HEK293 (cell line): ENCODE data around the gene CDC73.

Experiments
- KLF10 ChIP-seq: fragments of 450-650 bp; IDR thresholded peaks from 2 replicates; pipeline ENCODE4 v1.5.1; 2018; ENCODE audit warnings: missing biosample characterization, mild to moderate bottlenecking, missing genetic modification characterization
- YY1 ChIP-seq: fragments of 450-650 bp; formaldehyde crosslinking; IDR thresholded peaks from 2 replicates; pipeline ENCODE4 v1.5.1; 2018; ENCODE audit warnings: missing biosample characterization, missing genetic modification characterization
- ZNF555 ChIP-seq: fragments of 450-650 bp; formaldehyde crosslinking; conservative IDR thresholded peaks from 2 replicates; pipeline ENCODE4 v1.5.1; 2017; ENCODE audit warnings: missing biosample characterization, mild to moderate bottlenecking, missing genetic modification characterization, inconsistent platforms
- ZNF585B ChIP-seq: fragments of 450-650 bp; formaldehyde crosslinking; IDR thresholded peaks from 2 replicates; pipeline ENCODE4 v1.5.1; 2016; ENCODE audit warnings: missing biosample characterization, missing genetic modification characterization
- ZNF660 ChIP-seq: fragments of 450-650 bp; IDR thresholded peaks from 2 replicates; pipeline ENCODE4 v1.5.1; 2018; ENCODE audit warnings: missing biosample characterization, mild to moderate bottlenecking, missing genetic modification characterization
- TF ChIP-seq, protein P1 (sequence below): fragments of 450-650 bp; formaldehyde crosslinking; IDR thresholded peaks from 2 replicates; pipeline ENCODE4 v1.5.1; 2017; ENCODE audit warnings: missing biosample characterization, missing genetic modification characterization
- TF ChIP-seq, protein P2 (sequence below): fragments of 450-650 bp; formaldehyde crosslinking; IDR thresholded peaks from 2 replicates; pipeline ENCODE4 v1.5.1; 2016; ENCODE audit warnings: missing biosample characterization, missing genetic modification characterization
- TF ChIP-seq, protein P3 (sequence below): fragments of 450-650 bp; formaldehyde crosslinking; IDR thresholded peaks from 2 replicates; pipeline ENCODE4 v1.5.1; 2016; ENCODE audit warnings: missing biosample characterization, missing genetic modification characterization, low read depth

DNA sequence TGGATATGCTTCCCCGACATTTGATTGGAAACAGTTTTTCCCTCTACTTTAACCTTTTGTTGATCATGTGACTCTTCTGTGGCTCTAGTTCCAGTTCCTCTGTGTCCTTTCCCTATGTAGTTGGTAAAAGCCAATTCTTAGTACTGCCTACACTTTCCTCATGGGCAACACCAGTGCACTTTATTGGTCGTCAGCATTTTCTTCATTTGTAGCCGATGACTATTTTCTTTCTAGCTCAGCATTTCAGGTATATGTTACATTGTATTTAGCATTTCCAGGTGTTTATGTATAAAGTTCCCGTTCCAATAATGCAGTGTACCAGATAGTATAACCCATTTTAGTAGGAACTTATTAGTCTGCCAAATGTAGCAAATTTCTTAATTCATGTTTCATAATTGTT lies 92.2 kb downstream of the CDC73 start:
- TF ChIP-seq, protein P1, sequence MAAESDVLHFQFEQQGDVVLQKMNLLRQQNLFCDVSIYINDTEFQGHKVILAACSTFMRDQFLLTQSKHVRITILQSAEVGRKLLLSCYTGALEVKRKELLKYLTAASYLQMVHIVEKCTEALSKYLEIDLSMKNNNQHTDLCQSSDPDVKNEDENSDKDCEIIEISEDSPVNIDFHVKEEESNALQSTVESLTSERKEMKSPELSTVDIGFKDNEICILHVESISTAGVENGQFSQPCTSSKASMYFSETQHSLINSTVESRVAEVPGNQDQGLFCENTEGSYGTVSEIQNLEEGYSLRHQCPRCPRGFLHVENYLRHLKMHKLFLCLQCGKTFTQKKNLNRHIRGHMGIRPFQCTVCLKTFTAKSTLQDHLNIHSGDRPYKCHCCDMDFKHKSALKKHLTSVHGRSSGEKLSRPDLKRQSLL (tag by site-specific recombination), result no peak
- TF ChIP-seq KLF10 (tag by site-specific recombination) (no peak), ZNF660 (tag by site-specific recombination) (no peak), YY1 (tag by site-specific recombination) (no peak), ZNF585B (tag by site-specific recombination) (no peak), ZNF555 (no peak)
- TF ChIP-seq, protein P2, sequence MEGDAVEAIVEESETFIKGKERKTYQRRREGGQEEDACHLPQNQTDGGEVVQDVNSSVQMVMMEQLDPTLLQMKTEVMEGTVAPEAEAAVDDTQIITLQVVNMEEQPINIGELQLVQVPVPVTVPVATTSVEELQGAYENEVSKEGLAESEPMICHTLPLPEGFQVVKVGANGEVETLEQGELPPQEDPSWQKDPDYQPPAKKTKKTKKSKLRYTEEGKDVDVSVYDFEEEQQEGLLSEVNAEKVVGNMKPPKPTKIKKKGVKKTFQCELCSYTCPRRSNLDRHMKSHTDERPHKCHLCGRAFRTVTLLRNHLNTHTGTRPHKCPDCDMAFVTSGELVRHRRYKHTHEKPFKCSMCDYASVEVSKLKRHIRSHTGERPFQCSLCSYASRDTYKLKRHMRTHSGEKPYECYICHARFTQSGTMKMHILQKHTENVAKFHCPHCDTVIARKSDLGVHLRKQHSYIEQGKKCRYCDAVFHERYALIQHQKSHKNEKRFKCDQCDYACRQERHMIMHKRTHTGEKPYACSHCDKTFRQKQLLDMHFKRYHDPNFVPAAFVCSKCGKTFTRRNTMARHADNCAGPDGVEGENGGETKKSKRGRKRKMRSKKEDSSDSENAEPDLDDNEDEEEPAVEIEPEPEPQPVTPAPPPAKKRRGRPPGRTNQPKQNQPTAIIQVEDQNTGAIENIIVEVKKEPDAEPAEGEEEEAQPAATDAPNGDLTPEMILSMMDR (tag by site-specific recombination), result no peak
- TF ChIP-seq, protein P3, sequence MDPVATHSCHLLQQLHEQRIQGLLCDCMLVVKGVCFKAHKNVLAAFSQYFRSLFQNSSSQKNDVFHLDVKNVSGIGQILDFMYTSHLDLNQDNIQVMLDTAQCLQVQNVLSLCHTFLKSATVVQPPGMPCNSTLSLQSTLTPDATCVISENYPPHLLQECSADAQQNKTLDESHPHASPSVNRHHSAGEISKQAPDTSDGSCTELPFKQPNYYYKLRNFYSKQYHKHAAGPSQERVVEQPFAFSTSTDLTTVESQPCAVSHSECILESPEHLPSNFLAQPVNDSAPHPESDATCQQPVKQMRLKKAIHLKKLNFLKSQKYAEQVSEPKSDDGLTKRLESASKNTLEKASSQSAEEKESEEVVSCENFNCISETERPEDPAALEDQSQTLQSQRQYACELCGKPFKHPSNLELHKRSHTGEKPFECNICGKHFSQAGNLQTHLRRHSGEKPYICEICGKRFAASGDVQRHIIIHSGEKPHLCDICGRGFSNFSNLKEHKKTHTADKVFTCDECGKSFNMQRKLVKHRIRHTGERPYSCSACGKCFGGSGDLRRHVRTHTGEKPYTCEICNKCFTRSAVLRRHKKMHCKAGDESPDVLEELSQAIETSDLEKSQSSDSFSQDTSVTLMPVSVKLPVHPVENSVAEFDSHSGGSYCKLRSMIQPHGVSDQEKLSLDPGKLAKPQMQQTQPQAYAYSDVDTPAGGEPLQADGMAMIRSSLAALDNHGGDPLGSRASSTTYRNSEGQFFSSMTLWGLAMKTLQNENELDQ, result no peak
